Stomach (tissue), 9 donors: ENCODE results near the gene HTRA3. TPM values are rescaled to one million over a fixed set of nuclear protein-coding genes. Genes with fewer than 3 reads are reported as not detected.

Experiments
- DNase-seq, 2 donors: peaks; one replicate each; pipeline versions ENCODE4 v3.0.0 to v3.0.0-alpha.2; 2013 to 2019
- H3K27ac ChIP-seq, 5 donors: fragments of 200-600 bp in 4 of 5; sonication (generic) in 4 of 5; one replicate each; pipeline ENCODE4 v1.5.1; 2013 to 2019; ENCODE audit warnings: mild to moderate bottlenecking in 1 of 5, moderate library complexity in 1 of 5
- H3K27me3 ChIP-seq, 3 donors: fragments of 200-600 bp; sonication (generic); one replicate each; pipeline ENCODE4 v1.5.1; 2017 to 2019; ENCODE audit warnings: mixed run types in 1 of 3
- H3K36me3 ChIP-seq, 4 donors: fragments of 200-600 bp; sonication (generic); 1 replicate in 3 of 4; 2 replicates in 1 of 4; pipeline ENCODE4 v1.5.1; 2016 to 2019
- H3K4me1 ChIP-seq, 4 donors: fragments of 200-600 bp; sonication (generic); one replicate each; pipeline ENCODE4 v1.5.1; 2016 to 2019
- H3K4me3 ChIP-seq, 4 donors: fragments of 200-600 bp; sonication (generic) in 3 of 4; one replicate each; pipeline ENCODE4 v1.5.1; 2016 to 2019; ENCODE audit warnings: mild to moderate bottlenecking in 1 of 4
- H3K9me3 ChIP-seq, 4 donors: fragments of 200-600 bp; sonication (generic); one replicate each; pipeline ENCODE4 v1.5.1; 2016 to 2019
- CTCF ChIP-seq, 7 experiments: fragments of 450-650 bp in 4 of 7; fragments of 200-600 bp in 3 of 7; sonication (generic) in 3 of 7; IDR thresholded peaks; one replicate each; pipeline ENCODE4 v1.5.1; 2016 to 2019; ENCODE audit warnings: antibody characterized with exemption in 7 of 7, control low read depth in 2 of 7, mild to moderate bottlenecking in 1 of 7
- EP300 ChIP-seq: sonication (generic); formaldehyde crosslinking; IDR thresholded peaks from one replicate; pipeline ENCODE4 v1.6.1; 2017; ENCODE audit warnings: antibody characterized with exemption
- POLR2A ChIP-seq, 4 donors: fragments of 450-650 bp; IDR thresholded peaks; one replicate each; pipeline ENCODE4 v1.6.1; 2016; ENCODE audit warnings: antibody characterized with exemption in 4 of 4, control low read depth in 2 of 4, mild to moderate bottlenecking in 1 of 4, moderate library complexity in 1 of 4
- POLR2AphosphoS5 ChIP-seq, 3 donors: sonication (generic); formaldehyde crosslinking; IDR thresholded peaks; one replicate each; pipeline ENCODE4 v1.6.1; 2016; ENCODE audit warnings: antibody characterized with exemption in 3 of 3
- WGBS, 5 donors: extraction: QIAGEN DNeasy Blood & Tissue Kit in 3 of 5; methylation state at CpG; one replicate each; pipeline versions ENCODE4 v1.1.5 to v1.1.7; 2013 to 2018; 5-methylcytosine and 5-hydroxymethylcytosine counted together
- intact Hi-C: fragments of 100-400 bp; cut with DNase I; formaldehyde crosslinking; loops from one replicate; pipeline ENCODE4 v1.15.1; 2023; ENCODE audit warnings: low total_unique reads
- polyA plus RNA-seq, 3 donors: library from polyadenylated mRNA; stranded (reverse); fragments of 200-250 nt; gene quantifications; one replicate each; pipeline ENCODE4 v1.2.3, GENCODE V29; 2013
- total RNA-seq, 5 donors: library from RNA; depleted of rRNA; stranded (reverse); fragments of >200 nt; gene quantifications; one replicate each; pipeline versions ENCODE4 v1.1.0 to v1.2.3, GENCODE V29; 2014 to 2016
- donor health status: healthy with polysubstance abuse.
- donor health status: Bipolar disorder and iron deficiency.
- donor health status: healthy.

The HTRA3 gene
- total and polyA plus RNA-seq, 8 donors, result 6.6 to 26.8 (median 15.9) TPM

GRCh38 chr4:8295471-8295870 is 25.9 kb downstream of the HTRA3 start:
- no peak for DNase-seq
- intact Hi-C loops, result no loop called here
- Histone ChIP-seq H3K36me3 (peaks cover 0 to 45% (median 30%) of the 10 kb centered on the region in 4 donors), H3K27ac (no peak overlapping the region), H3K4me3 (no peak overlapping the region), H3K27me3 (no peaks in the 10 kb centered on the region), H3K4me1 (no peaks in the 10 kb centered on the region), H3K9me3 (no peaks in the 10 kb centered on the region)
- no peak for TF ChIP-seq POLR2AphosphoS5 (IDR thresholded peaks at IDR 0.05)
- no peak for TF ChIP-seq CTCF (IDR thresholded peaks at IDR 0.05)
- TF ChIP-seq EP300, result no peak
- whole genome bisulfite sequencing, 5 donors, result 74 to 84% (median 79%) methylated on average over 6 of the region's 6 CpGs

GRCh38 chr4:8296491-8296890 is 26.9 kb downstream of the HTRA3 start:
- no peaks in the 10 kb centered on the region for H3K4me1 ChIP-seq
- no peak overlapping the region for H3K4me3 ChIP-seq
- intact Hi-C loops, result no loop called here
- peaks cover 0 to 41% (median 27%) of the 10 kb centered on the region in 4 donors for H3K36me3 ChIP-seq
- no peaks in the 10 kb centered on the region for H3K27me3 ChIP-seq
- WGBS, 5 donors, result 48 to 60% (median 50%) methylated on average over 3 of the region's 3 CpGs
- no peak for DNase-seq
- TF ChIP-seq POLR2AphosphoS5 (IDR thresholded peaks at IDR 0.05) (no peak), CTCF (IDR thresholded peaks at IDR 0.05) (no peak), EP300 (no peak), POLR2A (IDR thresholded peaks at IDR 0.05) (no peak)
- H3K9me3 ChIP-seq, result no peaks in the 10 kb centered on the region
- H3K27ac ChIP-seq, result no peak overlapping the region

- Histone ChIP-seq H3K9me3 (no peaks in the 10 kb centered on the region), H3K4me1 (no peaks in the 10 kb centered on the region), H3K27ac (no peak overlapping the region), H3K27me3 (no peaks in the 10 kb centered on the region), H3K4me3 (no peak overlapping the region), H3K36me3 (peaks cover 0 to 35% (median 22%) of the 10 kb centered on the region in 4 donors)
- TF ChIP-seq POLR2AphosphoS5 (IDR thresholded peaks at IDR 0.05) (no peak), EP300 (no peak), POLR2A (IDR thresholded peaks at IDR 0.05) (no peak), CTCF (IDR thresholded peaks at IDR 0.05) (no peak)
- WGBS, 5 donors, result 74 to 80% (median 77%) methylated on average over 9 of the region's 9 CpGs; no CpG with 5 or more reads in 1 of the 5 donors
- DNase-seq, result no peak
- intact Hi-C loops, result no loop called here
These were observed 27.6 kb downstream of the HTRA3 start for GRCh38 chr4:8297141-8297601.

GRCh38 chr4:8297691-8298485 is 28.3 kb downstream of the HTRA3 start:
- no peak overlapping the region for H3K27ac ChIP-seq
- intact Hi-C loops, result no loop called here
- H3K9me3 ChIP-seq, result no peaks in the 10 kb centered on the region
- no peaks in the 10 kb centered on the region for H3K4me1 ChIP-seq
- TF ChIP-seq POLR2A (IDR thresholded peaks at IDR 0.05) (no peak), EP300 (no peak)
- DNase-seq, result no peak
- 73 to 82% (median 77%) methylated on average over 20 of the region's 20 CpGs for WGBS, 5 donors
- no peak overlapping the region for H3K4me3 ChIP-seq
- no peaks in the 10 kb centered on the region for H3K27me3 ChIP-seq
- peaks cover 0 to 28% (median 17%) of the 10 kb centered on the region in 4 donors for H3K36me3 ChIP-seq

GRCh38 chr4:8300832-8301231 is 31.3 kb downstream of the HTRA3 start:
- Histone ChIP-seq H3K36me3 (peaks cover 0 to 4% (median 2%) of the 10 kb centered on the region in 4 donors), H3K27ac (no peak overlapping the region), H3K4me3 (no peak overlapping the region), H3K9me3 (no peaks in the 10 kb centered on the region), H3K4me1 (peaks cover 0 to 4% (median 0%) of the 10 kb centered on the region in 4 donors), H3K27me3 (no peaks in the 10 kb centered on the region)
- intact Hi-C loops, result no loop called here
- 74 to 93% (median 86%) methylated on average over 1 of the region's 1 CpG for WGBS, 5 donors
- TF ChIP-seq POLR2AphosphoS5 (IDR thresholded peaks at IDR 0.05), result no peak
- no peak for TF ChIP-seq POLR2A (IDR thresholded peaks at IDR 0.05)
- TF ChIP-seq CTCF (IDR thresholded peaks at IDR 0.05), result no peak
- no peak for TF ChIP-seq EP300
- no peak for DNase-seq
